Measurements from ENCODE around the gene OTUD7B.

The OTUD7B gene

GRCh38 chr1:149979972-149980540, 30.5 kb downstream of the OTUD7B start:
- H3K9ac ChIP-seq (ENCODE audit: low read length): no peak overlapping the region
- H3K4me3 ChIP-seq (ENCODE audit: low read length): no peak overlapping the region
- no peaks in the 10 kb centered on the region for H3K27me3 ChIP-seq (replicated peaks; ENCODE audit: insufficient read depth, low read length)
- H3K27ac ChIP-seq (ENCODE audit: low read length): no peak overlapping the region
- 0 out of 2 replicates have a peak overlapping the region, but pooled peaks have one; percentile 5 for H3K4me2 ChIP-seq (ENCODE audit: low read depth, low read length)
- no peaks in the 10 kb centered on the region for H3K36me3 ChIP-seq (replicated peaks; ENCODE audit: insufficient read depth, low read length)
- 0 out of 2 replicates have a peak, but pooled peaks cover 4% of the 10 kb centered on the region for H3F3A ChIP-seq (ENCODE audit: insufficient read depth, low read length)
- no peaks in the 10 kb centered on the region for H3K9me2 ChIP-seq (replicated peaks; ENCODE audit: insufficient read depth, low read length)
- no peak for TF ChIP-seq CTCF (IDR thresholded peaks at IDR 0.05; ENCODE audit: low read length)
- TF ChIP-seq EZH2phosphoT487 (IDR thresholded peaks at IDR 0.05; ENCODE audit: low read length): no peak
- no peak for TF ChIP-seq EZH2 (optimal IDR thresholded peaks at IDR 0.05; ENCODE audit: low read depth, low read length)
- H4K20me1 ChIP-seq (ENCODE audit: insufficient read depth, low read length): no peaks in the 10 kb centered on the region
- H3K79me2 ChIP-seq (ENCODE audit: low read length): peaks cover 15% of the 10 kb centered on the region
- H3K9me3 ChIP-seq (replicated peaks; ENCODE audit: insufficient read depth, low read length): no peaks in the 10 kb centered on the region
- H3K4me1 ChIP-seq (ENCODE audit: low read length): peaks cover 36% of the 10 kb centered on the region
- no peak overlapping the region for H2AFZ ChIP-seq (ENCODE audit: low read length)
- DNase-seq: no peak

GRCh38 chr1:149979245-149979971, 31.1 kb downstream of the OTUD7B start:
- H3F3A ChIP-seq (ENCODE audit: insufficient read depth, low read length): 0 out of 2 replicates have a peak, but pooled peaks cover 4% of the 10 kb centered on the region

GRCh38 chr1:149978547-149979023, 31.9 kb downstream of the OTUD7B start:
- Histone ChIP-seq H4K20me1 (ENCODE audit: insufficient read depth, low read length) (no peaks in the 10 kb centered on the region), H3F3A (ENCODE audit: insufficient read depth, low read length) (0 out of 2 replicates have a peak, but pooled peaks cover 4% of the 10 kb centered on the region), H3K27me3 (replicated peaks; ENCODE audit: insufficient read depth, low read length) (no peaks in the 10 kb centered on the region), H3K4me3 (ENCODE audit: low read length) (no peak overlapping the region), H3K9me2 (replicated peaks; ENCODE audit: insufficient read depth, low read length) (no peaks in the 10 kb centered on the region), H3K9me3 (replicated peaks; ENCODE audit: insufficient read depth, low read length) (no peaks in the 10 kb centered on the region), H3K36me3 (replicated peaks; ENCODE audit: insufficient read depth, low read length) (no peaks in the 10 kb centered on the region), H3K79me2 (ENCODE audit: low read length) (peaks cover 15% of the 10 kb centered on the region), H2AFZ (ENCODE audit: low read length) (no peak overlapping the region), H3K27ac (ENCODE audit: low read length) (no peak overlapping the region), H3K4me2 (ENCODE audit: low read depth, low read length) (no peak overlapping the region), H3K9ac (ENCODE audit: low read length) (no peak overlapping the region), H3K4me1 (ENCODE audit: low read length) (peaks cover 39% of the 10 kb centered on the region)
- DNase-seq: no peak
- no peak for TF ChIP-seq EZH2 (optimal IDR thresholded peaks at IDR 0.05; ENCODE audit: low read depth, low read length)
- TF ChIP-seq CTCF (IDR thresholded peaks at IDR 0.05; ENCODE audit: low read length): no peak
- TF ChIP-seq EZH2phosphoT487 (IDR thresholded peaks at IDR 0.05; ENCODE audit: low read length): no peak

More at GRCh38 chr1:149979245-149979971, 31.1 kb downstream of the OTUD7B start:
- Histone ChIP-seq H3K27ac (ENCODE audit: low read length) (no peak overlapping the region), H3K36me3 (replicated peaks; ENCODE audit: insufficient read depth, low read length) (no peaks in the 10 kb centered on the region), H3K9me2 (replicated peaks; ENCODE audit: insufficient read depth, low read length) (no peaks in the 10 kb centered on the region), H3K27me3 (replicated peaks; ENCODE audit: insufficient read depth, low read length) (no peaks in the 10 kb centered on the region), H3K4me2 (ENCODE audit: low read depth, low read length) (0 out of 2 replicates have a peak overlapping the region, but pooled peaks have one; percentile 5), H3K9ac (ENCODE audit: low read length) (no peak overlapping the region), H4K20me1 (ENCODE audit: insufficient read depth, low read length) (no peaks in the 10 kb centered on the region), H2AFZ (ENCODE audit: low read length) (no peak overlapping the region), H3K79me2 (ENCODE audit: low read length) (peaks cover 15% of the 10 kb centered on the region), H3K4me1 (ENCODE audit: low read length) (peaks cover 39% of the 10 kb centered on the region), H3K9me3 (replicated peaks; ENCODE audit: insufficient read depth, low read length) (no peaks in the 10 kb centered on the region), H3K4me3 (ENCODE audit: low read length) (no peak overlapping the region)
- DNase-seq: no peak
- no peak for TF ChIP-seq EZH2phosphoT487 (IDR thresholded peaks at IDR 0.05; ENCODE audit: low read length)
- no peak for TF ChIP-seq CTCF (IDR thresholded peaks at IDR 0.05; ENCODE audit: low read length)
- TF ChIP-seq EZH2 (optimal IDR thresholded peaks at IDR 0.05; ENCODE audit: low read depth, low read length): no peak
